Gastroesophageal sphincter (tissue), 4 donors: Measurements from ENCODE around the gene INO80. TPM values are rescaled to one million over a fixed set of nuclear protein-coding genes. Genes with fewer than 3 reads are reported as not detected.

Experiments used
- ATAC-seq: fragments of 150-250 bp; one replicate; pipeline ENCODE4 v1.9.1; 2016; ENCODE audit warnings: mild to moderate bottlenecking, moderate library complexity
- H3K27ac ChIP-seq, 4 donors: fragments of 200-600 bp; sonication (generic) in 3 of 4; 1 replicate in 3 of 4; 2 replicates in 1 of 4; pipeline ENCODE4 v1.5.1; 2016 to 2019
- H3K27me3 ChIP-seq: fragments of 200-600 bp; sonication (generic); one replicate; pipeline ENCODE4 v1.5.1; 2019
- H3K36me3 ChIP-seq, 2 donors: fragments of 200-600 bp; sonication (generic); one replicate each; pipeline ENCODE4 v1.5.1; 2019; ENCODE audit warnings: control low read depth in 1 of 2
- H3K4me1 ChIP-seq, 3 donors: fragments of 200-600 bp; sonication (generic); 1 replicate in 2 of 3; 2 replicates in 1 of 3; pipeline ENCODE4 v1.5.1; 2016 to 2019; ENCODE audit warnings: control low read depth in 2 of 3
- H3K4me3 ChIP-seq, 2 donors: fragments of 200-600 bp; sonication (generic); one replicate each; pipeline ENCODE4 v1.5.1; 2019; ENCODE audit warnings: mild to moderate bottlenecking in 1 of 2, moderate library complexity in 1 of 2
- H3K9me3 ChIP-seq, 3 donors: fragments of 200-600 bp; sonication (generic); one replicate each; pipeline ENCODE4 v1.5.1; 2017 to 2019; ENCODE audit warnings: control low read depth in 2 of 3
- CTCF ChIP-seq, 4 experiments: fragments of 200-600 bp in 2 of 4; fragments of 450-650 bp in 2 of 4; sonication (generic) in 1 of 4; IDR thresholded peaks; one replicate each; pipeline ENCODE4 v1.5.1; 2017 to 2019; ENCODE audit warnings: antibody characterized with exemption in 4 of 4, mild to moderate bottlenecking in 2 of 4, moderate library complexity in 2 of 4
- EP300 ChIP-seq: sonication (generic); formaldehyde crosslinking; IDR thresholded peaks from one replicate; pipeline ENCODE4 v1.6.1; 2017; ENCODE audit warnings: antibody characterized with exemption, mild to moderate bottlenecking
- POLR2A ChIP-seq, 2 donors: fragments of 450-650 bp; IDR thresholded peaks; one replicate each; pipeline ENCODE4 v1.6.1; 2017; ENCODE audit warnings: antibody characterized with exemption in 2 of 2, mild to moderate bottlenecking in 2 of 2, moderate library complexity in 1 of 2
- POLR2AphosphoS5 ChIP-seq: sonication (generic); formaldehyde crosslinking; IDR thresholded peaks from one replicate; pipeline ENCODE4 v1.6.1; 2017; ENCODE audit warnings: antibody characterized with exemption
- WGBS, 2 donors: methylation state at CpG; one replicate each; pipeline ENCODE4 v1.1.5; 2018; ENCODE audit warnings: low coverage in 1 of 2; 5-methylcytosine and 5-hydroxymethylcytosine counted together
- total RNA-seq, 4 donors: library from RNA; depleted of rRNA; stranded (reverse); fragments of >200 nt; gene quantifications; one replicate each; pipeline ENCODE4 v1.1.0, GENCODE V29; 2016

The INO80 gene
- total RNA-seq, 4 donors from 2014 or later = 18.0 to 61.3 (median 32.2) TPM

GRCh38 chr15:40943764-40944365 is 172.2 kb downstream of the INO80 start:
- no peak overlapping the region for H3K4me3 ChIP-seq
- WGBS, 2 donors = 97 to 100% methylated on average over 2 to 6 of the region's 9 CpGs
- H3K9me3 ChIP-seq = no peaks in the 10 kb centered on the region
- no peaks in the 10 kb centered on the region for H3K36me3 ChIP-seq
- H3K4me1 ChIP-seq = peaks cover 0 to 31% (median 13%) of the 10 kb centered on the region in 3 donors
- TF ChIP-seq POLR2AphosphoS5 (no peak), CTCF (IDR thresholded peaks at IDR 0.05) (no peak), EP300 (no peak), POLR2A (IDR thresholded peaks at IDR 0.05) (no peak)
- H3K27ac ChIP-seq = no peak overlapping the region
- peaks cover 3% of the 10 kb centered on the region for H3K27me3 ChIP-seq
- no peak for ATAC-seq

- Histone ChIP-seq H3K9me3 (no peaks in the 10 kb centered on the region), H3K27me3 (peaks cover 3% of the 10 kb centered on the region), H3K27ac (peak overlapping the region in 2 of 4 donors; percentile 89 to 92), H3K4me3 (peak overlapping the region in 1 of 2 donors; percentile 70), H3K36me3 (no peaks in the 10 kb centered on the region), H3K4me1 (peaks cover 0 to 32% (median 13%) of the 10 kb centered on the region in 3 donors)
- 78% methylated on average over 9 of the region's 12 CpGs; no CpG with 5 or more reads in 1 of the 2 donors for WGBS, 2 donors
- ATAC-seq = no peak
- TF ChIP-seq POLR2A (IDR thresholded peaks at IDR 0.05) (no peak), EP300 (no peak), CTCF (IDR thresholded peaks at IDR 0.05) (no peak), POLR2AphosphoS5 (no peak)
Observed at GRCh38 chr15:40942878-40943277, 173.2 kb downstream of the INO80 start.

- 15% methylated on average over 4 of the region's 15 CpGs; no CpG with 5 or more reads in 1 of the 2 donors for WGBS, 2 donors
- peak overlapping the region; percentile 34 to 92 (median 88) for H3K27ac ChIP-seq
- no peaks in the 10 kb centered on the region for H3K36me3 ChIP-seq
- ATAC-seq = no peak
- H3K4me1 ChIP-seq = peaks cover 0 to 36% (median 13%) of the 10 kb centered on the region in 3 donors
- no peaks in the 10 kb centered on the region for H3K9me3 ChIP-seq
- peak overlapping the region; percentile 33 to 70 for H3K4me3 ChIP-seq
- peaks cover 1% of the 10 kb centered on the region for H3K27me3 ChIP-seq
- TF ChIP-seq POLR2A (IDR thresholded peaks at IDR 0.05) (no peak), CTCF (IDR thresholded peaks at IDR 0.05) (no peak), EP300 (no peak), POLR2AphosphoS5 (no peak)
Observed at GRCh38 chr15:40942337-40942854, 173.7 kb downstream of the INO80 start.

GRCh38 chr15:40941528-40942336 is 174.3 kb downstream of the INO80 start:
- Histone ChIP-seq H3K4me3 (peak overlapping the region; percentile 33 to 70), H3K27ac (peak overlapping the region; percentile 34 to 92 (median 88)), H3K9me3 (no peaks in the 10 kb centered on the region), H3K4me1 (peaks cover 0 to 36% (median 13%) of the 10 kb centered on the region in 3 donors), H3K36me3 (no peaks in the 10 kb centered on the region), H3K27me3 (no peaks in the 10 kb centered on the region)
- no CpG with 5 or more reads among the region's 92 CpGs for WGBS, 2 donors
- ATAC-seq = peak; percentile 93
- TF ChIP-seq POLR2A (IDR thresholded peaks at IDR 0.05) (peak; percentile 50 to 54), EP300 (no peak), CTCF (IDR thresholded peaks at IDR 0.05) (peak in 3 of 4 experiments; percentile 73 to 90 (median 83)), POLR2AphosphoS5 (peak; percentile 64)
